C4-2B (cell line): ENCODE measurements around the gene SLC6A7.

Experiments
- ZFX ChIP-seq: fragments of 450-650 bp; IDR thresholded peaks from 2 replicates; pipeline ENCODE4 v1.6.1; 2017
- TF ChIP-seq, protein P1 (sequence below): fragments of 450-650 bp; conservative IDR thresholded peaks from 2 replicates; pipeline ENCODE4 v1.5.1; 2017; ENCODE audit warnings: mild to moderate bottlenecking

DNA sequence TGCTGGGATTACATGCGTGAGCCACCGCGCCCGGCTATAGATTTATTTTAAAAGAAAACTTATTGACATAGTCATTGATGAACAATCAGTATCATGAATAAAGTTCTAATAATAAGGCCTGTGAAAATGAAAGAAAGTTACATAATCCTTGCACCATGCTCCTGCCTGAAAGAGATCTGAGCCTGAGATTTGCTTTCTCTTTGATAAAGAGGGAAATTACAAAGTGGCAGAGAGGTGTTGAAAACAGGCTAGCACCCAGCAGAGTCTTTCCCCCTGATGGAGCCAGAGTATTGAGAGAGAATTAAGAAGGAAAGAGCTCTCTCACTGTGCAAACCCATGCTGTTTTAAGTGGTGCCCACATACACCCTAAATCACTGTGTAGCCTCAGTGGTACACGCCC, 37.2 kb downstream of the SLC6A7 start:
- TF ChIP-seq, protein P1, sequence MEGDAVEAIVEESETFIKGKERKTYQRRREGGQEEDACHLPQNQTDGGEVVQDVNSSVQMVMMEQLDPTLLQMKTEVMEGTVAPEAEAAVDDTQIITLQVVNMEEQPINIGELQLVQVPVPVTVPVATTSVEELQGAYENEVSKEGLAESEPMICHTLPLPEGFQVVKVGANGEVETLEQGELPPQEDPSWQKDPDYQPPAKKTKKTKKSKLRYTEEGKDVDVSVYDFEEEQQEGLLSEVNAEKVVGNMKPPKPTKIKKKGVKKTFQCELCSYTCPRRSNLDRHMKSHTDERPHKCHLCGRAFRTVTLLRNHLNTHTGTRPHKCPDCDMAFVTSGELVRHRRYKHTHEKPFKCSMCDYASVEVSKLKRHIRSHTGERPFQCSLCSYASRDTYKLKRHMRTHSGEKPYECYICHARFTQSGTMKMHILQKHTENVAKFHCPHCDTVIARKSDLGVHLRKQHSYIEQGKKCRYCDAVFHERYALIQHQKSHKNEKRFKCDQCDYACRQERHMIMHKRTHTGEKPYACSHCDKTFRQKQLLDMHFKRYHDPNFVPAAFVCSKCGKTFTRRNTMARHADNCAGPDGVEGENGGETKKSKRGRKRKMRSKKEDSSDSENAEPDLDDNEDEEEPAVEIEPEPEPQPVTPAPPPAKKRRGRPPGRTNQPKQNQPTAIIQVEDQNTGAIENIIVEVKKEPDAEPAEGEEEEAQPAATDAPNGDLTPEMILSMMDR = no peak
- TF ChIP-seq ZFX = no peak
